IMR-90 (cell line): ENCODE data around the gene PARP14. TPM values are rescaled to one million over a fixed set of nuclear protein-coding genes. Genes with fewer than 3 reads are reported as not detected.
"Not testable (repeated sequence)": the region's sequence is repeated elsewhere in the genome, so short reads cannot be mapped to it uniquely, and the experiment has no call there.

ENCODE experiments used
- ATAC-seq: fragments of 200-7000 bp; cut with Tn5 transposase; 2 replicates; pipeline ENCODE4 v1.9.1; 2020; ENCODE audit warnings: low read depth, mild to moderate bottlenecking, moderate library complexity
- BruUV-seq: library from RNA; stranded (reverse); fragments of 400-500 nt; replicated peaks from 2 replicates; lab custom pipeline; 2021; lab: Mats Ljungman, UMichigan
- CTCF ChIA-PET: fragments of 300-600 bp; formaldehyde crosslinking; extraction: SDS; loops from one replicate; lab custom pipeline; 2021; ENCODE audit warnings: antibody characterized with exemption; lab: Yijun Ruan, JAX
- POLR2A ChIA-PET: fragments of 300-600 bp; sonication (Branson Sonifier 250); formaldehyde crosslinking; loops from one replicate; lab custom pipeline; 2022; ENCODE audit warnings: antibody characterized with exemption; ENCODE audit not compliant: unreplicated experiment; lab: Charles Lee
- DNase-seq: peaks from one replicate; pipeline ENCODE4 v3.0.0; 2013
- H2AFZ ChIP-seq: replicated peaks from 2 replicates; pipeline ENCODE3; 2013; ENCODE audit warnings: low read length, mild to moderate bottlenecking; ENCODE audit not compliant: poor library complexity
- H2AK5ac ChIP-seq: 2 replicates; pipeline ENCODE4 v1.6.1; 2013; ENCODE audit warnings: low read depth, low read length, inconsistent platforms
- H2AK9ac ChIP-seq: replicated peaks from 2 replicates; pipeline ENCODE3; 2013; ENCODE audit warnings: mild to moderate bottlenecking, low read depth, low read length, moderate library complexity; ENCODE audit not compliant: poor library complexity
- H2BK120ac ChIP-seq: 2 replicates; pipeline ENCODE4 v1.6.1; 2013; ENCODE audit warnings: low read depth, low read length, inconsistent platforms
- H2BK15ac ChIP-seq: 3 replicates; pipeline ENCODE4 v1.6.1; 2013; ENCODE audit warnings: low read depth, low read length, inconsistent platforms
- H2BK20ac ChIP-seq: 2 replicates; pipeline ENCODE4 v1.6.1; 2013; ENCODE audit warnings: low read depth, mild to moderate bottlenecking, inconsistent platforms, low read length, moderate library complexity
- H2BK5ac ChIP-seq: 2 replicates; pipeline ENCODE4 v1.6.1; 2013; ENCODE audit warnings: mild to moderate bottlenecking, low read depth, low read length, inconsistent platforms; ENCODE audit not compliant: poor library complexity, severe bottlenecking
- H3K14ac ChIP-seq: replicated peaks from 2 replicates; pipeline ENCODE4 v1.6.1; 2013; ENCODE audit warnings: low read depth, low read length, inconsistent platforms
- H3K18ac ChIP-seq: 2 replicates; pipeline ENCODE4 v1.6.1; 2013; ENCODE audit warnings: low read depth, low read length, control low read depth
- H3K23ac ChIP-seq: 2 replicates; pipeline ENCODE4 v1.6.1; 2013; ENCODE audit warnings: low read depth, low read length, inconsistent platforms
- H3K27ac ChIP-seq: 2 replicates; pipeline ENCODE4 v1.5.1; 2013; ENCODE audit warnings: mild to moderate bottlenecking, control low read depth, low read length; ENCODE audit not compliant: insufficient read depth
- H3K27me3 ChIP-seq: 2 replicates; pipeline ENCODE4 v1.6.1; 2013; ENCODE audit warnings: low read length; ENCODE audit not compliant: control insufficient read depth, insufficient read depth
- H3K36me3 ChIP-seq: 2 replicates; pipeline ENCODE4 v1.6.1; 2013; ENCODE audit warnings: low read length, mixed read lengths; ENCODE audit not compliant: control insufficient read depth, insufficient read depth
- H3K4ac ChIP-seq: 2 replicates; pipeline ENCODE4 v1.6.1; 2013; ENCODE audit warnings: low read depth, low read length, inconsistent platforms
- H3K4me1 ChIP-seq: 2 replicates; pipeline ENCODE4 v1.6.1; 2013; ENCODE audit warnings: low read length, mixed read lengths; ENCODE audit not compliant: control insufficient read depth, insufficient read depth
- H3K4me2 ChIP-seq: 2 replicates; pipeline ENCODE4 v1.6.1; 2013; ENCODE audit warnings: low read depth, mild to moderate bottlenecking, control low read depth, low read length, moderate library complexity
- H3K4me3 ChIP-seq: 2 replicates; pipeline ENCODE4 v1.5.1; 2013; ENCODE audit warnings: low read depth, mild to moderate bottlenecking, control low read depth, low read length, moderate library complexity; ENCODE audit not compliant: insufficient read depth
- H3K56ac ChIP-seq: 2 replicates; pipeline ENCODE4 v1.6.1; 2013; ENCODE audit warnings: low read length, inconsistent platforms; ENCODE audit not compliant: insufficient read depth; ENCODE audit errors: extremely low read depth
- H3K79me1 ChIP-seq, 2 experiments: 2 replicates each; pipeline ENCODE4 v1.6.1; 2013; ENCODE audit warnings: low read length in 2 of 2, inconsistent platforms in 1 of 2, low read depth in 1 of 2
- H3K9ac ChIP-seq: 2 replicates; pipeline ENCODE4 v1.6.1; 2013; ENCODE audit warnings: low read depth, low read length, control low read depth
- H3K9me1 ChIP-seq: 2 replicates; pipeline ENCODE4 v1.6.1; 2013; ENCODE audit warnings: low read length, inconsistent platforms; ENCODE audit not compliant: insufficient read depth
- H3K9me3 ChIP-seq: 2 replicates; pipeline ENCODE4 v1.6.1; 2013; ENCODE audit warnings: low read length; ENCODE audit not compliant: control insufficient read depth, insufficient read depth
- H4K20me1 ChIP-seq: 2 replicates; pipeline ENCODE4 v1.6.1; 2013; ENCODE audit warnings: low read length, inconsistent platforms; ENCODE audit not compliant: insufficient read depth
- H4K5ac ChIP-seq: 2 replicates; pipeline ENCODE4 v1.6.1; 2013; ENCODE audit warnings: mild to moderate bottlenecking, low read depth, low read length, control low read depth
- H4K8ac ChIP-seq, 2 experiments: 2 replicates each; pipeline ENCODE4 v1.6.1; 2013; ENCODE audit warnings: low read depth in 2 of 2, low read length in 2 of 2, control low read depth in 1 of 2, inconsistent platforms in 1 of 2
- H4K91ac ChIP-seq: 2 replicates; pipeline ENCODE4 v1.6.1; 2013; ENCODE audit warnings: low read depth, low read length, inconsistent platforms; ENCODE audit not compliant: insufficient read depth
- WGBS, 2 experiments: methylation state at CpG; one replicate each; pipeline versions ENCODE4 v1.1.5 to v1.1.7; 2013; ENCODE audit warnings: missing lambda C conversion rate in 2 of 2; ENCODE audit not compliant: insufficient read length in 1 of 2; ENCODE audit errors: extremely low coverage in 2 of 2; 5-methylcytosine and 5-hydroxymethylcytosine counted together
- dilution Hi-C: fragments of 300-500 bp; cut with HindIII; formaldehyde crosslinking; loops from one replicate; pipeline ENCODE4 v1.14.3; 2018; ENCODE audit warnings: low sequenced_read_pairs; ENCODE audit not compliant: unreplicated experiment
- in situ Hi-C: fragments of 300-500 bp; cut with MboI; formaldehyde crosslinking; loops from 3 replicates; pipeline ENCODE4 v1.14.3; 2019; ENCODE audit warnings: low sequenced_read_pairs, inconsistent platforms, mixed read lengths
- intact Hi-C: fragments of 100-400 bp; cut with micrococcal nuclease; formaldehyde crosslinking; loops from 2 replicates; pipeline ENCODE4 v1.10.0; 2022
- polyA plus RNA-seq, 3 experiments: library from polyadenylated mRNA; depleted of rRNA; stranded (reverse); fragments of >200 nt; gene quantifications; 2 replicates each; pipeline ENCODE4 v1.2.3, GENCODE V29; 2012; ENCODE audit warnings: low replicate concordance in 1 of 3
- total RNA-seq: library from RNA; depleted of rRNA; stranded (reverse); fragments of >200 nt; gene quantifications from 2 replicates; pipeline ENCODE4 v1.2.3, GENCODE V29; 2012

PARP14 gene
- total and polyA plus RNA-seq, 2 of the 4 experiments (the other 2 are of a cell fraction): 9.3 to 23.1 TPM

- H3K23ac ChIP-seq, H3K79me1 ChIP-seq, H3K18ac ChIP-seq, H2AK9ac ChIP-seq, H4K91ac ChIP-seq, dilution Hi-C loops, H4K8ac ChIP-seq, DNase-seq, H2BK5ac ChIP-seq, H3K14ac ChIP-seq, H3K36me3 ChIP-seq, H2AFZ ChIP-seq, H3K4me3 ChIP-seq, H2BK15ac ChIP-seq, H2AK5ac ChIP-seq, H3K56ac ChIP-seq, H2BK20ac ChIP-seq, BruUV-seq, H3K9me1 ChIP-seq, H3K9ac ChIP-seq, H3K27me3 ChIP-seq, in situ Hi-C loops, H2BK120ac ChIP-seq, intact Hi-C loops, ATAC-seq, H3K4me1 ChIP-seq, H3K27ac ChIP-seq, H4K20me1 ChIP-seq, H3K4ac ChIP-seq, H3K9me3 ChIP-seq, POLR2A ChIA-PET, H3K4me2 ChIP-seq, H4K5ac ChIP-seq: not testable (repeated sequence)
- CTCF ChIA-PET: interaction anchor here (0.6 kb wide), 1 partner anchor 41 kb away, joined by 3 read pairs; no protein-coding TSS in a partner anchor
- 100% methylated on average over 1 of the region's 22 CpGs; no CpG with 5 or more reads in 1 of the 2 experiments for WGBS, 2 experiments
Observed at GRCh38 chr3:122732682-122733525, 52.3 kb downstream of the PARP14 start.
